Motor neuron (in vitro differentiated cells): ENCODE data around the gene TMEM204. TPM values are rescaled to one million over a fixed set of nuclear protein-coding genes. Genes with fewer than 3 reads are reported as not detected.

Experiments used
- ATAC-seq, 8 experiments: fragments of 200-7000 bp; cut with Tn5 transposase; replicated peaks in 6 of 8; 2 replicates each; pipeline ENCODE4 v1.8.0; 2021; ENCODE audit warnings: mild to moderate bottlenecking in 8 of 8, moderate library complexity in 8 of 8
- H3K27ac ChIP-seq, 2 donors: fragments of 250-450 bp; sonication (Bioruptor Pico); 2 replicates each; pipeline ENCODE4 v1.9.0; 2021; ENCODE audit warnings: antibody characterized with exemption in 2 of 2, mild to moderate bottlenecking in 2 of 2, moderate library complexity in 1 of 2
- H3K4me1 ChIP-seq, 2 donors: fragments of 250-450 bp; sonication (Bioruptor Pico); replicated peaks in 1 of 2; 2 replicates each; pipeline ENCODE4 v1.6.1; 2021; ENCODE audit warnings: antibody characterized with exemption in 2 of 2, mild to moderate bottlenecking in 2 of 2, moderate library complexity in 1 of 2
- H3K4me3 ChIP-seq, 5 donors: fragments of 250-450 bp; sonication (Bioruptor Pico); 2 replicates each; pipeline ENCODE4 v1.9.0; 2021; ENCODE audit warnings: antibody characterized with exemption in 5 of 5, mild to moderate bottlenecking in 5 of 5, moderate library complexity in 4 of 5
- WGBS, 10 experiments: fragments of 450-650 bp; shearing (Covaris generic); methylation state at CpG; one replicate each; pipeline ENCODE4 v1.0.0; 2022; 5-methylcytosine and 5-hydroxymethylcytosine counted together
- in situ Hi-C, 9 experiments: fragments of 400-800 bp; cut with MboI; loops; one replicate each; pipeline ENCODE4 v1.15.0; 2021; ENCODE audit warnings: low sequenced_read_pairs in 9 of 9, low pct_unique_long_range_greater_than_20kb in 2 of 9; ENCODE audit not compliant: unreplicated experiment in 9 of 9
- total RNA-seq, 8 experiments: library from RNA; unstranded; fragments of 300-600 nt; gene quantifications; 2 replicates each; pipeline versions ENCODE4 v1.2.3 to v1.2.4, GENCODE V29; 2022

TMEM204 gene
- 1 to 10 TPM in 3 of 8 experiments, under 1 TPM in 4, not detected in 1; 0.05 to 3.0 (median 0.71) TPM for total RNA-seq

- in situ Hi-C loops, result no loop called here
- no peak within 1 kb of the TSS for H3K4me3 ChIP-seq
- 8 to 100% (median 56%) methylated on average over 3 to 10 of the region's 27 CpGs; no CpG with 5 or more reads in 6 of the 10 experiments for WGBS, 10 experiments
- no peaks in the 10 kb centered on the region for H3K4me1 ChIP-seq
- ATAC-seq, result peak in 2 of 8 experiments; percentile 16 to 24
- H3K27ac ChIP-seq, result no peak within 1 kb of the TSS
Measured at GRCh38 chr16:1533443-1533951, at the start of gene TMEM204. TMEM204 (plus strand) TSS chr16:1533666; CDS start chr16:1534276, 610 bp downstream.

DNA sequence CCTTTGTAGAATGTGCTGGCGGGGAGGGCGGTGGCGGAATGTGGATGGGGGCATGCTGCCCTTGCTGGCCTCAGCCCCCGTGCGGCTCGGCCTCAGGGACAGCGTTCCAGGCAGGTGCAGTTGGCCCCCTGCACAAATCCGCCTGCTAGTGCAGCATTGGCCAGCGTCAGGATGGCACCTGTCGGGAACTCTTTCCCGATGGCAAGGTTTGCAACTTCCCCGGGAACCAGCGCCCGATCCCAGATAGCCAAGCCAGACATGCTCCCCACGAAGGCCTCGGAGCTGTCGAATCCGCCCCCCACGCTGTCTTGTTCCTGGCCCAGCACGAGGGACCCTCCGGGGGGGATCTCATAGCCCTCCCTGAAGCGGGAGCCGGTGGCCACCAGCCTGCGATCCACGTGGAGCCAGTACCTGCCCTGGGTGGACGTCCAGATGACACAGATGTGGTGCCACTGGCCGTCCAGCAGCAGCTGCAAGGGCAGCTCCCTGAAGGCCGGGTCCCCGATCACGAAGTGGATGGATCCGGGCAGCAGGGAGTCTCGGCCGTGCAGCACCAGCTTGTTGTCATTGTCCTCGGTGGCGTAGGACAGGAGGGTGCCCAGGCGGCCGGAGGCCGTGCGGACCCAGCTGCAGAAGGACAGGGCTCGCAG, 47.5 kb upstream of the TMEM204 start:
- 67 to 77% (median 77%) methylated on average over 6 to 11 of the region's 40 CpGs; no CpG with 5 or more reads in 7 of the 10 experiments for whole genome bisulfite sequencing, 10 experiments
- in situ Hi-C loops, result no loop called here

DNA sequence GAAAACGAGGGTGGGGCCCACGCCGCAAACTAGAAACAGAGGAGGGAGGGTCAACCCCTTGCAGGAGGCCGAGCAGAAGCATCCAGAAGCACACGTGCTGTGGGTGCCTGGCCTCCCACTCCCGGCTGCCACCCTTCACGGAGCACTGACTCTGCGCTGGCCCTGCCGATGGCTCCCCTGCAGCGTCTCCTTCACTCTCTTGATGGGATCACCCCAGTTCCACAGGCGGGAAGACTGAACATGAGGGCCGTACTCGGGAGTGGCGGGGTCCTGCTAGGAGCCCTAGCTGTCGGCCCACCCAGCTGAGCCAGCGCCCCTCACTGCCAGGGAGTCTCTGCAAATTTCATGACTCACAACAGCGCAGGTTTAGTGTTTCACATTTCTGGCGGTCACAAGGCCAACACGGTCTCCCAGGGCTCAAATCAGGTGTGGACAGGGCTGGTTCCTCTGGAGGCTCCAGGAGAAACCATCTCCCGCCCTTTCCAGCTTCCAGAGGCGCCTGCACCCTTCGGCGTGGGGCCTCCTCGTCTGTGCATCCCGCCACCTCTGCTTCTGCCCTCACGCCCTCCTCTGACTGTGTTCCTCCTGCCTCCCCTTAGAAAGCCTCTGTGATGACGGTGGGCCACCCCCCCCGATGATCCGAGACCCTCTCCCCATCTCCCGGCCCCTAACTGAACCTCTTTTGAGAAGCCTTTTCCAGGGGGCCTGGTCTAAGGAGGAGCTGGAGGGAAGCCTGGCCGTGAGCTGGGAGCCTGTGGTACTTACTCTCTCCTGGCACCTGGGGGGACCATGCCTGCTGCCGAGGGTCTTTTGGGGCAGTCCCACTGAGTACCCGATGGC, 46.7 kb upstream of the TMEM204 start:
- in situ Hi-C loops, result no loop called here
- WGBS, 10 experiments, result 30 to 100% (median 72%) methylated on average over 1 to 11 of the region's 33 CpGs; no CpG with 5 or more reads in 4 of the 10 experiments
- H3K4me1 ChIP-seq, result no peaks in the 10 kb centered on the region
- peak in 2 of 8 experiments; percentile 3 to 4 for ATAC-seq
- H3K27ac ChIP-seq, result no peak overlapping the region
- no peak overlapping the region for H3K4me3 ChIP-seq

More for the DNA sequence above, 47.5 kb upstream of the TMEM204 start:
- Histone ChIP-seq H3K27ac (no peak overlapping the region), H3K4me3 (no peak overlapping the region), H3K4me1 (no peaks in the 10 kb centered on the region)
- ATAC-seq, result peak in 2 of 8 experiments; percentile 12 to 16

DNA sequence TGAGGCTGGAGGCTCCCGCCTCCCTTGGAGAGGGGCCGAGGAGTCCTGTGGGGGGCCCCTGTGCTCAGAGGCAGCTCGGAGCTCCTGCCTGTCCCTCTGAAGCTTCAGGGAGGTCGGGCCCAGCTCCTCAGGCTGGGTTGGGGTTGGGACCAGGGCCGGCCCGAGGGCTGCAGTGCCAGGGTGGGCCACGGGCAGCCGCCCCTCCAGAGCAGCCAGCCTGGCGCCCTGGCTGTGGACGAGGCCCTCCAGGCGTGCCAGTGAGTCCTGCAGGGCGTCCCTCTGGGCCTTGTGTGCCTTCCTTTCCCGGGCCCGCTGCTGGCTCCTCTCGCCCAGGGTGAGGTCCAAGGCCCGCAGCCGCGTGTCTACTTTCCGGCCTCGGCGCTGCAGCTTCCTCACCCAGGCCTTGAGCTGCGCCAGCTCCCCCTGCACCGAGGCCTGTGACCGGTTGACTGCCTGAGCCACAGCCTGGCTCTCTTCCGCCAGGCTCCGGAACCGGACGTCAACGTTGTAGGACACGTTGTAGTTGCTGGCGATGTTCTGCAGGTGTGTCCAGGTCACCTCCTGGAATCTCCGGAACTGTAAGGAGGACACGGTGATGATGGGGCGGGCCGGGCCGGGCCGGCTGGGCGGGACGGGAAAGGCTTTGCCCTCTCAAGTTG, 45.9 kb upstream of the TMEM204 start:
- WGBS, 10 experiments, result 60 to 90% (median 73%) methylated on average over 2 to 12 of the region's 39 CpGs; no CpG with 5 or more reads in 6 of the 10 experiments
- ATAC-seq, result peak in 2 of 8 experiments; percentile 13
- in situ Hi-C loops, result no loop called here
- H3K4me1 ChIP-seq, result peaks cover under 1 to 3% of the 10 kb centered on the region in 2 donors
- no peak overlapping the region for H3K4me3 ChIP-seq
- H3K27ac ChIP-seq, result no peak overlapping the region

DNA sequence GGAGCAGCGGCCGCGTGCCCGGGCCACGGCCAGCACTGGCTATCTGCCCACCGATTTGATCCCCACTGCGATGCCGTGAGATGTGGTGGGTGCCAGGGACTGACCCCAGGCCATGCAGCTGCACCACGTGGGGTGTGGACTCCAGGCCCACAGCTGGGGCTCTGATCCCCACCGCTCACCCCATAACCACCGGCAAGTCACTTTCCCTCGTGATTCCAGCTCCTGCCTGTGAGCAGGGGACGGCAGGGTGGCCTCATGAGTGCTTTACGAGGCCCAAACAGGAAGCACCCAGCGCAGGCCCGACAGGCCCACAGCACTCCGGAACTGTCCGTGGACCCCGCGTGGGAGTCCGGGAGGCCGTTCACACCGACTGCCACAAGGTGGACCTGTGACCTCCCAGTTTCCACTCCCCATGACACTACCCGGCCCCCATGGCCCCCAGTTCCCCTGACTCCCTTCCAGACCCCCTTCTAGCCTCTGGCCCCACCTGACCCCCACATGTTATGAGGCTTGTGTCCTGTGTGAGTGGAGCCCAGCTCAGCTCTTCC, 45.3 kb upstream of the TMEM204 start:
- no peak overlapping the region for H3K27ac ChIP-seq
- ATAC-seq, result no peak
- in situ Hi-C loops, result no loop called here
- H3K4me1 ChIP-seq, result peaks cover 4 to 7% of the 10 kb centered on the region in 2 donors
- no peak overlapping the region for H3K4me3 ChIP-seq
- 84% methylated on average over 5 of the region's 24 CpGs; no CpG with 5 or more reads in 9 of the 10 experiments for WGBS, 10 experiments

DNA sequence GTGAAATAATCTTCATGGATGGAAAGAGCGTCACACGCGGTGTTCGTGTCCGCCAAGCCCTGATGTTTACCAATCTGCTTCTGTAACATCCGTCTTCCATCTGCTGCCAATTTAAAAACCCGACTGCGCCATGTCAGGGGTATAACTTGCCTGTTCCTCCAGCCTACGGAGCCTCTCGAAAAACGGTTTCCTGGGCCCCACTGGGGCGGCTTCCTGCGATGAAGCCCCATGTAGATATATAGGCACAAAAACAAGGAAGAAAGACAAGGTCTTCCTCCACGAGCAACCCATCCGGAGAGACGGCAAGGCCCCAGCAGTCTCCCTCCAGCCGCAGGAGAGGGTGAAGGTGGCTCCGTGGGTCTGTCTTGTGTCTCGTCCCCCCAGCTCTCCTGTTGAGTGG, 44.8 kb upstream of the TMEM204 start, which contains the start of gene PTX4:
Gene PTX4 (minus strand): TSS at position 326 of the 400 bp plus-strand sequence. CDS start 35 bp downstream, at position 291.
- in situ Hi-C loops, result no loop called here
- ATAC-seq, result no peak
- no peak within 1 kb of the TSS for H3K4me3 ChIP-seq
- 57 to 100% (median 87%) methylated on average over 1 to 14 of the region's 19 CpGs; no CpG with 5 or more reads in 2 of the 10 experiments for WGBS, 10 experiments
- peaks cover 4 to 7% of the 10 kb centered on the region in 2 donors for H3K4me1 ChIP-seq
- H3K27ac ChIP-seq, result no peak within 1 kb of the TSS

DNA sequence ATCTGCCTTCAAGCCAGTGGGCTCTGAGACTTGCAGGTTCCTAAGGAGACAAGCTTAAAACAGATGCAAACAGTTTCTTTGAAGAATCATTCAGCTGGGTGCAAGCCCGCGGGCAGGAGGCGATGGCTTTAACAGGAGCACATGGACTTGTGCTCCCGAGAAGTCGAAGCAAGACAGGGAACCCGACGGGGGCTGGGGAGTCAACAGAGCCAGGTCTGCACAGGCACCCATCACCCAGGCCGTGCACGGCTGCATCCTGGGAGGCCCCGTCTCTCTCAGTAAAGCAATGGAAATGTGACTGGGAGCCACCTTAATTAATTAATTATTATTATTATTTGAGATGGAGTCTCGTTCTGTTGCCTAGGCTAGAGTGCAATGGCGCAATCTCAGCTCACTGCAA, 44.4 kb upstream of the TMEM204 start:
- in situ Hi-C loops, result no loop called here
- Histone ChIP-seq H3K4me1 (peaks cover 4 to 7% of the 10 kb centered on the region in 2 donors), H3K27ac (no peak overlapping the region), H3K4me3 (no peak overlapping the region)
- WGBS, 10 experiments, result 60 to 100% (median 81%) methylated on average over 1 to 7 of the region's 12 CpGs; no CpG with 5 or more reads in 2 of the 10 experiments
- ATAC-seq, result no peak

- in situ Hi-C loops, result no loop called here
- no peak overlapping the region for H3K4me3 ChIP-seq
Measured at GRCh38 chr16:1491327-1491726, 42.1 kb upstream of the TMEM204 start.

DNA sequence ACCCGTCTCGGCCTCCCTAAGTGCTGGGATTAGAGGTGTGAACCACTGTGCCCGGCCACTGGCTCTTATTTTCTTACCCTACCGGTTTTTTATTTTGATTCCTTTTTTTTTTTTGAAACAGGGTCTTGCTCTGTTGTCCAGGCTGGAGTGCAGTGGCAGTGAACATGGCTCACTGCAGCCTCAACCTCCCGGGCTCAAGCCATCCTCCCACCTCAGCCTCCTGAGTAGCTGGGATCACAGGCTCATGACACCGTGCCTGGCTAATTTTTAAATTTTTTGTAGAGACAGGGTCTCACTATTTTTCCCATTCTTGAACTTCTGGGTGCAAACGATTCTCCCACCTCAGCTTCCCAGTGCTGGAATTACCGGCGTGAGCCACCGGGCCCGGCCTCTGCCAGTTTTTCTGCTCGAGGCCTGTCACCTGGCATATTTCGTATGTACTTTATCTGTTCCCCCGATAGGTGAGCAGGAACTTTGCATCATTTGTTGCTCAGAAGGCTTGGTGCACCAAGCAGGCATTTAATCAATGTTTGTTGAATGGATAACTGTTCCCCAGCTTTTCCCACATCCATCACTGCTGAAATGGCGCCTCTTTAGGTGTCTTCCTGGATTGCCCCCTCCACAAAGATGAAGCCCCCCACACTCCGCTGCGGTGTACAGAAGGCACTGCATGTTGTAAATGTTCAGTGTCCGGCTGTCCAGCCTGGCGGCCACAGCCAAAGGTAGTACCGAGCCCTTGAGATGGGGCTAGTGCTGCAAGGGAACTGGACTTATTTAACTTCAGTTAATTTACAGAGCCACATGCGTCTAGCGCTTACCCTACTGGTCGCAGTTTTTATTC, 41.2 kb upstream of the TMEM204 start:
- no peak for ATAC-seq

More at GRCh38 chr16:1491327-1491726, 42.1 kb upstream of the TMEM204 start:
- WGBS, 10 experiments, result 70 to 100% (median 80%) methylated on average over 1 to 8 of the region's 12 CpGs; no CpG with 5 or more reads in 5 of the 10 experiments
- no peak for ATAC-seq
- H3K27ac ChIP-seq, result no peak overlapping the region
- peaks cover 9 to 15% of the 10 kb centered on the region in 2 donors for H3K4me1 ChIP-seq

GRCh38 chr16:1492923-1493745, 40.3 kb upstream of the TMEM204 start, which contains the start of gene TELO2:
TELO2 (plus strand) TSS chr16:1493360; CDS start chr16:1494282, 922 bp downstream.
- peak within 1 kb of the TSS; percentile 92 to 97 for H3K27ac ChIP-seq
- in situ Hi-C loops, result no loop called here
- H3K4me1 ChIP-seq, result peaks cover 9 to 15% of the 10 kb centered on the region in 2 donors
- peak within 1 kb of the TSS; percentile 80 to 99 (median 84) for H3K4me3 ChIP-seq
- 0 to 50% (median 5%) methylated on average over 1 to 13 of the region's 89 CpGs; no CpG with 5 or more reads in 3 of the 10 experiments for WGBS, 10 experiments
- peak; percentile 60 to 81 (median 78) for ATAC-seq

More for the DNA sequence above, 41.2 kb upstream of the TMEM204 start:
- Histone ChIP-seq H3K4me3 (peak overlapping the region; percentile 80 to 99 (median 84)), H3K27ac (peak overlapping the region; percentile 92 to 97), H3K4me1 (peaks cover 9 to 15% of the 10 kb centered on the region in 2 donors)
- in situ Hi-C loops, result no loop called here
- WGBS, 10 experiments, result 55 to 100% (median 90%) methylated on average over 2 to 20 of the region's 23 CpGs; no CpG with 5 or more reads in 2 of the 10 experiments

DNA sequence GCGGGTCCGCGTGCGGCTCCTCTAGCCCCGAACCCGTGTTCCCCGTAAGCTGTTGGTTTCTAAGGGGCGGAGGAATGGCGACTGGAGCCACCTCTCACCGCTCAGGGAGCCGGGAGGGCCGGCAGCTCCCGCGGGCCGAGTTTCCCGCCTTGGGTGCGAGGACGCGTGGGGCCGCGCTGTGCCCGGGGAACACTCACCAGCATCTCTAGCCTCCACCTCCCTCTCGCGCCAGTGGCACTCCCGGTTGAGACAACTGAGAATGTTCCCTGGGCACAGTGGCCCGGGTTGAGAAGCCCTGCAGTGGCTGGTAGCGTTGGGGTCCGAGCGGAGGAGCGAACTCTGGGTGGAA, 39.7 kb upstream of the TMEM204 start:
- ATAC-seq, result peak in 5 of 8 experiments; percentile 21 to 49 (median 30)
- in situ Hi-C loops, result no loop called here
- 3% methylated on average over 7 of the region's 30 CpGs; no CpG with 5 or more reads in 9 of the 10 experiments for WGBS, 10 experiments

More for the DNA sequence above, 39.7 kb upstream of the TMEM204 start:
- peaks cover 9 to 15% of the 10 kb centered on the region in 2 donors for H3K4me1 ChIP-seq
- H3K27ac ChIP-seq, result peak overlapping the region; percentile 92 to 97
- H3K4me3 ChIP-seq, result peak overlapping the region; percentile 80 to 99 (median 84)
